Right lobe of liver (tissue), 6 donors: ENCODE data around the gene SPOCK1. TPM values are rescaled to one million over a fixed set of nuclear protein-coding genes. Genes with fewer than 3 reads are reported as not detected.

Source experiments
- ATAC-seq, 4 donors: fragments of 200-7000 bp; cut with Tn5 transposase; one replicate each; pipeline ENCODE4 v1.9.1; 2020; ENCODE audit warnings: mild to moderate bottlenecking in 4 of 4, moderate library complexity in 4 of 4
- DNase-seq, 3 donors: peaks; one replicate each; pipeline ENCODE4 v3.0.0-alpha.2; 2020
- H3K27ac ChIP-seq, 3 donors: fragments of 200-600 bp; one replicate each; pipeline ENCODE4 v1.8.0; 2022
- H3K27me3 ChIP-seq, 2 donors: fragments of 200-600 bp; one replicate each; pipeline ENCODE4 v1.8.0; 2022
- H3K36me3 ChIP-seq, 4 donors: fragments of 200-600 bp; sonication (generic) in 1 of 4; one replicate each; pipeline versions ENCODE4 v1.5.1 to v1.8.0; 2017 to 2022; ENCODE audit warnings: control low read depth in 1 of 4
- H3K4me1 ChIP-seq, 4 donors: fragments of 200-600 bp; sonication (generic) in 1 of 4; one replicate each; pipeline versions ENCODE4 v1.5.1 to v1.8.0; 2017 to 2022; ENCODE audit warnings: control low read depth in 1 of 4
- H3K4me3 ChIP-seq, 3 donors: fragments of 200-600 bp; one replicate each; pipeline ENCODE4 v1.8.0; 2022
- H3K9me3 ChIP-seq, 4 donors: fragments of 200-600 bp; sonication (generic) in 1 of 4; one replicate each; pipeline versions ENCODE4 v1.5.1 to v1.8.0; 2017 to 2022; ENCODE audit warnings: control low read depth in 1 of 4
- POLR2A ChIP-seq: fragments of 450-650 bp; IDR thresholded peaks from one replicate; pipeline ENCODE4 v1.6.1; 2017; ENCODE audit warnings: antibody characterized with exemption, mild to moderate bottlenecking
- WGBS: methylation state at CpG from one replicate; pipeline ENCODE4 v1.1.6; 2018; ENCODE audit warnings: low coverage, low lambda C conversion rate; ENCODE audit not compliant: insufficient coverage; ENCODE audit errors: missing lambda C conversion rate; 5-methylcytosine and 5-hydroxymethylcytosine counted together
- intact Hi-C, 2 donors: fragments of 100-400 bp; cut with DNase I; formaldehyde crosslinking; loops; one replicate each; pipeline versions ENCODE4 v1.11.2 to v1.14.1; 2022
- total RNA-seq, 6 experiments: library from RNA; depleted of rRNA in 2 of 6; stranded (reverse); fragments of >200 nt in 2 of 6; fragmentation: NEBNext Ultra II Directional in 3 of 6; extraction: Animal tissue kit (Norgen Biotek cat#: 25700) in 3 of 6; gene quantifications; one replicate each; pipeline versions ENCODE4 v1.1.0 to v1.2.4, GENCODE V29; 2016 to 2023
- TF ChIP-seq, protein P1 (sequence below), 4 donors: fragments of 200-600 bp in 3 of 4; fragments of 450-650 bp in 1 of 4; IDR thresholded peaks; one replicate each; pipeline versions ENCODE4 v1.5.1 to v1.8.0; 2016 to 2022; ENCODE audit warnings: antibody characterized with exemption in 4 of 4, mild to moderate bottlenecking in 2 of 4
- donor health status: DM: no; HTN: yes; CAD: no.
- donor health status: DM: no; HTN: no; CAD: no.
- donor health status: DM: no; HTN: no; CAD: no.
- donor health status: DM: no; HTN: yes; CAD: no.
- donor health status: DM: no; HTN: yes; CAD: no.

Gene SPOCK1
- total RNA-seq, 6 experiments from 2014 or later, result 0.06 to 0.86 (median 0.15) TPM; not detected in 1

DNA sequence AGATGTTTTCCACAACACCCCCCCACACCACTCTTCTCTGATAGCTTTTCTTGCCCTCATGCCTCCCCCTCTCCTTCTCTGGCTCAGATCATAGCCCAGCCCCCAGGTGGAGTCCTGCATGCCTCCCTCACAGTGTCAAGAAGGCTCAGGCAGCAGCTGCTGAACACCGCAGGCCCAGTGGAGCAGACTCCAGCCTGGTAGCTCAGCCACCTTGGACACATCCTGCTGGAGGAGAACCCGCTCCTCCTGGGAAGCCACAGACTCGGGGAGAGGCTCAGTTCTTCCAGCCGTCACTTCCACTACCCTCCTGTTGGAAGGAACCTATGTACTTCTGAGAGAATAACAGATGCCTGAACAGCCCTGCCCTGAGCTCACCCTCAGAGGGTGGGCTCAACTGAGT is 143.4 kb downstream of the SPOCK1 start:
- WGBS, result no CpG with 5 or more reads among the region's 4 CpGs
- no peaks in the 10 kb centered on the region for H3K36me3 ChIP-seq
- no peaks in the 10 kb centered on the region for H3K9me3 ChIP-seq
- no peak overlapping the region for H3K27ac ChIP-seq
- no peak overlapping the region for H3K4me3 ChIP-seq
- TF ChIP-seq, protein P1, sequence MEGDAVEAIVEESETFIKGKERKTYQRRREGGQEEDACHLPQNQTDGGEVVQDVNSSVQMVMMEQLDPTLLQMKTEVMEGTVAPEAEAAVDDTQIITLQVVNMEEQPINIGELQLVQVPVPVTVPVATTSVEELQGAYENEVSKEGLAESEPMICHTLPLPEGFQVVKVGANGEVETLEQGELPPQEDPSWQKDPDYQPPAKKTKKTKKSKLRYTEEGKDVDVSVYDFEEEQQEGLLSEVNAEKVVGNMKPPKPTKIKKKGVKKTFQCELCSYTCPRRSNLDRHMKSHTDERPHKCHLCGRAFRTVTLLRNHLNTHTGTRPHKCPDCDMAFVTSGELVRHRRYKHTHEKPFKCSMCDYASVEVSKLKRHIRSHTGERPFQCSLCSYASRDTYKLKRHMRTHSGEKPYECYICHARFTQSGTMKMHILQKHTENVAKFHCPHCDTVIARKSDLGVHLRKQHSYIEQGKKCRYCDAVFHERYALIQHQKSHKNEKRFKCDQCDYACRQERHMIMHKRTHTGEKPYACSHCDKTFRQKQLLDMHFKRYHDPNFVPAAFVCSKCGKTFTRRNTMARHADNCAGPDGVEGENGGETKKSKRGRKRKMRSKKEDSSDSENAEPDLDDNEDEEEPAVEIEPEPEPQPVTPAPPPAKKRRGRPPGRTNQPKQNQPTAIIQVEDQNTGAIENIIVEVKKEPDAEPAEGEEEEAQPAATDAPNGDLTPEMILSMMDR (IDR thresholded peaks at IDR 0.05), result no peak
- TF ChIP-seq POLR2A, result no peak
- H3K4me1 ChIP-seq, result no peaks in the 10 kb centered on the region
- H3K27me3 ChIP-seq, result no peaks in the 10 kb centered on the region
- ATAC-seq, result peak in 1 of 4 donors; percentile 16
- intact Hi-C loops, result no loop called here
- DNase-seq, result no peak

DNA sequence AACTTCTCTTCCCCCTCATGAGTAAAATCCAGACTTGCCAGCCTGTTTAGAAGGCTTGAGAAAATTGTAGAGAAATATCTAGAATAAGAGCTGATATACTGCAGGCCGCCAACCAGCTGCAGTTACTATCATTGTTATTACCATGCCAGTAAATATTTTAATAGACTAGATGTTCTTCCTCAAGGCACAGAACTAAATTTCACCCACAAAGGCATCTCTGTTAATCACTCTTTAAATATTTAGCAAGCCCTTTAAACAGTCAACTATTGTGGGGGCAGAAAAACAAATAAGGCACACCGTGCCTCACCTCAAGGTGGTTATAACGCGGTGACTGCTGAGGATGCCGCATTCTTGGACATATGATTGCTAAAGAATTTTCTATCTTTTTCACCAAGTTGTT is 147.0 kb downstream of the SPOCK1 start:
- Histone ChIP-seq H3K4me1 (peaks cover 0 to 18% (median 0%) of the 10 kb centered on the region in 4 donors), H3K36me3 (no peaks in the 10 kb centered on the region), H3K27me3 (no peaks in the 10 kb centered on the region), H3K4me3 (no peak overlapping the region), H3K27ac (no peak overlapping the region), H3K9me3 (no peaks in the 10 kb centered on the region)
- WGBS, result 61% methylated on average over 5 of the region's 5 CpGs
- no peak for TF ChIP-seq POLR2A
- TF ChIP-seq, protein P1 (IDR thresholded peaks at IDR 0.05), result no peak
- ATAC-seq (no peak), DNase-seq (no peak)
- intact Hi-C loops, result no loop called here

DNA sequence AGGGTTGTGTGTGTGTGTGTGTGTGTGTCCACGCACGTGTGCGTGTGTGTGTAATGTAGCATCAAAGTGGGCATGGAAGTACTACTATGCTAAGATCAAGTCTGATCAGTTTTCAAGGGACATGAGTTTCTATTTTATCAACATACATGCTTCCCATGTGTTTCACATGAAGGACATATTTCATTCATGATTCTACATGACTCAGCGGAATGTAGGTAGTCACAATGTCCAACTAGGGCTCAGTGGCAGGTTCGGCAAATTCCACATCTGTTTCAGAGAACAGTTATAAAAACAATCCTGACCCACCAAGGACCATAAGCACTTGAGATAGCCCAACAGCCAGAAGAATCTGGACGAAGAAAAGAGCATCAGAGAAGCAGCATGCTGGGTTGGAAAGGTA is 148.3 kb downstream of the SPOCK1 start:
- Histone ChIP-seq H3K36me3 (no peaks in the 10 kb centered on the region), H3K4me1 (peaks cover 0 to 18% (median 0%) of the 10 kb centered on the region in 4 donors), H3K27me3 (no peaks in the 10 kb centered on the region), H3K4me3 (no peak overlapping the region), H3K27ac (no peak overlapping the region), H3K9me3 (no peaks in the 10 kb centered on the region)
- ATAC-seq (no peak), DNase-seq (no peak)
- intact Hi-C loops, result no loop called here
- 64% methylated on average over 6 of the region's 6 CpGs for WGBS
- TF ChIP-seq, protein P1 (IDR thresholded peaks at IDR 0.05), result no peak
- TF ChIP-seq POLR2A, result no peak

DNA sequence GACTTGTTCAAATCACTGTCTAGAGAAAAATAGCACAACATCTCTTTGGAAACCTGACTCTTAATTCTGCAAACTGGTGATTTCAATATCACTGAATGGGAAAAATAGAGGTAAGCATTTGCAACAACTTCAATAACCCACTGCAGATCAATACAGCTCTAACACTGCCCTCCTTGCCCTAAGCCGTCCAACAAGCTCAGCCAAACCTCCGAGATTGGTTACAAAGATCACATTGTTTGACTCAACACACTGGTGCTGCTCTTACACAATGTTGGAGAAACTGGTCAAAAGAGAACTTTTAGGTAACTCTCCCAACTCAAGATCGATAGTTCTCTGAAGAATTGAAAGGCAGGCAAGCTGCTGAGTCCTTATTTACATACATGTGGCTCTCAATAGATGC is 150.4 kb downstream of the SPOCK1 start:
- Histone ChIP-seq H3K9me3 (no peaks in the 10 kb centered on the region), H3K4me3 (no peak overlapping the region), H3K36me3 (no peaks in the 10 kb centered on the region), H3K27ac (no peak overlapping the region), H3K27me3 (no peaks in the 10 kb centered on the region), H3K4me1 (peaks cover 0 to 18% (median 0%) of the 10 kb centered on the region in 4 donors)
- WGBS, result 35% methylated on average over 3 of the region's 3 CpGs
- DNase-seq, result peak in 1 of 3 donors; percentile 71
- peak in 3 of 4 donors; percentile 85 to 94 (median 92) for ATAC-seq
- intact Hi-C loops, result loop anchor here in 1 of 2 donors (10.0 kb wide), 1 partner anchor 146 kb away; the partner anchor contains the start of gene SPOCK1
- no peak for TF ChIP-seq POLR2A
- TF ChIP-seq, protein P1 (IDR thresholded peaks at IDR 0.05), result no peak
